K562 (cell line): ENCODE results near the gene MLX.

Experiments used
- CTCF ChIP-seq, 3 experiments: IDR thresholded peaks in 2 of 3; conservative IDR thresholded peaks in 1 of 3; 2 replicates each; pipeline ENCODE4 v1.5.1; 2011 to 2012; ENCODE audit warnings: low read length in 3 of 3, mild to moderate bottlenecking in 3 of 3, control low read depth in 2 of 3, improper control_type of control experiment in 1 of 3, inconsistent platforms in 1 of 3, low read depth in 1 of 3, mixed read lengths in 1 of 3, moderate library complexity in 1 of 3; ENCODE audit not compliant: insufficient read depth in 2 of 3
- EZH2 ChIP-seq: IDR thresholded peaks from 2 replicates; pipeline ENCODE4 v1.6.1; 2012; ENCODE audit warnings: low read depth, mild to moderate bottlenecking, inconsistent platforms, low read length, borderline replicate concordance
- FOXA1 ChIP-seq: fragments of 450-650 bp; IDR thresholded peaks from 2 replicates; pipeline ENCODE4 v1.6.1; 2016; ENCODE audit warnings: mild to moderate bottlenecking, borderline replicate concordance
- GABPA ChIP-seq: fragments of 200-800 bp; sonication (Bioruptor generic); conservative IDR thresholded peaks from 2 replicates; pipeline ENCODE4 v1.6.1; 2016; ENCODE audit warnings: low read depth, missing genetic modification characterization, missing compliant biosample characterization
- HDAC2 ChIP-seq: fragments of 450-650 bp; IDR thresholded peaks from 2 replicates; pipeline ENCODE4 v1.6.1; 2016; ENCODE audit warnings: mild to moderate bottlenecking
- KDM4B ChIP-seq, 2 experiments: fragments of 450-650 bp in 1 of 2; sonication (generic) in 1 of 2; IDR thresholded peaks; 2 replicates each; pipeline ENCODE4 v1.6.1; 2016 to 2017; ENCODE audit warnings: borderline replicate concordance in 2 of 2, antibody characterized with exemption in 1 of 2, low read depth in 1 of 2, mild to moderate bottlenecking in 1 of 2
- MYBL2 ChIP-seq, 2 experiments: fragments of 450-650 bp in 1 of 2; sonication (generic) in 1 of 2; formaldehyde crosslinking in 1 of 2; IDR thresholded peaks; 2 replicates each; pipeline versions ENCODE4 v1.6.1 to v1.8.1; 2017 to 2022; ENCODE audit warnings: borderline replicate concordance in 1 of 2, inconsistent platforms in 1 of 2, low read depth in 1 of 2, mild to moderate bottlenecking in 1 of 2, missing genetic modification reagents in 1 of 2, moderate library complexity in 1 of 2
- NFE2 ChIP-seq: IDR thresholded peaks from 2 replicates; pipeline ENCODE4 v1.6.1; 2014; ENCODE audit warnings: antibody characterized with exemption, low read depth
- PATZ1 ChIP-seq: fragments of 250-450 bp; sonication (Bioruptor Pico); IDR thresholded peaks from 2 replicates; pipeline ENCODE4 v1.5.0; 2020; ENCODE audit warnings: mild to moderate bottlenecking, borderline replicate concordance
- POLR2A ChIP-seq: fragments of 450-650 bp; conservative IDR thresholded peaks from 2 replicates; pipeline ENCODE4 v1.6.1; 2016
- POLR2AphosphoS2 ChIP-seq: IDR thresholded peaks from 2 replicates; pipeline ENCODE4 v1.6.1; 2012; ENCODE audit warnings: low read length, improper control_type of control experiment
- PREB ChIP-seq: sonication (generic); formaldehyde crosslinking; IDR thresholded peaks from 2 replicates; pipeline ENCODE4 v1.8.1; 2023; ENCODE audit warnings: mild to moderate bottlenecking, missing genetic modification reagents
- ZBTB33 ChIP-seq: sonication (generic); formaldehyde crosslinking; IDR thresholded peaks from 2 replicates; pipeline ENCODE4 v1.8.1; 2023; ENCODE audit warnings: mild to moderate bottlenecking, missing genetic modification reagents
- ZNF3 ChIP-seq: fragments of 250-450 bp; sonication (Bioruptor Pico); IDR thresholded peaks from 2 replicates; pipeline ENCODE4 v1.5.0; 2021; ENCODE audit warnings: mild to moderate bottlenecking, moderate library complexity

- TF ChIP-seq POLR2AphosphoS2 (no peak), POLR2A (no peak), ZNF3 (CRISPR knock-in tag) (no peak), GABPA (tag) (no peak), KDM4B (IDR thresholded peaks at IDR 0.05; ENCODE audit: borderline replicate concordance in 2 of 2, low read depth in 1 of 2) (no peak), CTCF (IDR thresholded peaks at IDR 0.05 in 2 of 3, conservative IDR thresholded peaks at IDR 0.05 in 1 of 3; ENCODE audit: insufficient read depth in 2 of 3, low read depth in 1 of 3, low read length in 3 of 3) (no peak), ZBTB33 (CRISPR knock-in tag) (no peak), PATZ1 (CRISPR knock-in tag) (no peak), EZH2 (no peak), PREB (CRISPR knock-in tag) (no peak), MYBL2 (IDR thresholded peaks at IDR 0.05; ENCODE audit: low read depth) (no peak), MYBL2 (CRISPR knock-in tag; IDR thresholded peaks at IDR 0.05; ENCODE audit: borderline replicate concordance) (no peak), FOXA1 (no peak), HDAC2 (no peak), NFE2 (no peak)
These were observed 19.8 kb downstream of the MLX start for GRCh38 chr17:42586514-42587230.
